Sigmoid colon (tissue), 7 donors: Measurements from ENCODE around the gene SELENOO. TPM values are rescaled to one million over a fixed set of nuclear protein-coding genes. Genes with fewer than 3 reads are reported as not detected.
A peak's percentile ranks its signal among the peaks of the same experiment; 100 is the strongest.

Source experiments
- DNase-seq: peaks from one replicate; pipeline ENCODE4 v3.0.0-alpha.2; 2019
- H3K27ac ChIP-seq, 4 donors: fragments of 200-600 bp; sonication (generic); one replicate each; pipeline ENCODE4 v1.5.1; 2016 to 2019; ENCODE audit warnings: mild to moderate bottlenecking in 1 of 4
- H3K27me3 ChIP-seq, 3 donors: fragments of 200-600 bp; sonication (generic); one replicate each; pipeline ENCODE4 v1.5.1; 2019; ENCODE audit warnings: mild to moderate bottlenecking in 1 of 3
- H3K36me3 ChIP-seq, 4 donors: fragments of 200-600 bp; sonication (generic); one replicate each; pipeline ENCODE4 v1.5.1; 2016 to 2019
- H3K4me1 ChIP-seq, 4 donors: fragments of 200-600 bp; sonication (generic); one replicate each; pipeline ENCODE4 v1.5.1; 2017 to 2019
- H3K4me3 ChIP-seq, 4 donors: fragments of 200-600 bp; sonication (generic); one replicate each; pipeline ENCODE4 v1.5.1; 2017 to 2019; ENCODE audit warnings: mild to moderate bottlenecking in 2 of 4, moderate library complexity in 1 of 4
- H3K9me3 ChIP-seq, 4 donors: fragments of 200-600 bp in 3 of 4; sonication (generic) in 3 of 4; one replicate each; pipeline versions ENCODE4 v1.5.1 to v1.6.1; 2013 to 2019
- EP300 ChIP-seq, 4 donors: sonication (generic); formaldehyde crosslinking; IDR thresholded peaks; one replicate each; pipeline ENCODE4 v1.6.1; 2017; ENCODE audit warnings: antibody characterized with exemption in 4 of 4
- POLR2A ChIP-seq, 2 donors: fragments of 450-650 bp; IDR thresholded peaks; one replicate each; pipeline ENCODE4 v1.6.1; 2016; ENCODE audit warnings: antibody characterized with exemption in 2 of 2, mild to moderate bottlenecking in 2 of 2, moderate library complexity in 2 of 2
- POLR2AphosphoS5 ChIP-seq, 4 donors: sonication (generic); formaldehyde crosslinking; IDR thresholded peaks; one replicate each; pipeline ENCODE4 v1.6.1; 2017; ENCODE audit warnings: antibody characterized with exemption in 4 of 4
- WGBS, 2 donors: extraction: QIAGEN DNeasy Blood & Tissue Kit; methylation state at CpG; one replicate each; pipeline ENCODE4 v1.1.7; 2013; 5-methylcytosine and 5-hydroxymethylcytosine counted together
- intact Hi-C: fragments of 100-400 bp; cut with DNase I; formaldehyde crosslinking; loops from one replicate; pipeline ENCODE4 v1.15.1; 2023
- polyA plus RNA-seq, 3 donors: library from polyadenylated mRNA; stranded (reverse); fragments of 200-250 nt; gene quantifications; one replicate each; pipeline ENCODE4 v1.2.3, GENCODE V29; 2013
- total RNA-seq, 4 donors: library from RNA; depleted of rRNA; stranded (reverse); fragments of >200 nt; gene quantifications; one replicate each; pipeline ENCODE4 v1.1.0, GENCODE V29; 2016
- TF ChIP-seq, protein P1 (sequence below), 4 experiments: fragments of 450-650 bp in 3 of 4; fragments of 200-600 bp in 1 of 4; IDR thresholded peaks; one replicate each; pipeline ENCODE4 v1.5.1; 2016 to 2019; ENCODE audit warnings: antibody characterized with exemption in 4 of 4, mild to moderate bottlenecking in 3 of 4, moderate library complexity in 2 of 4
- donor health status: healthy with polysubstance abuse.
- donor health status: Bipolar disorder and iron deficiency.
- donor health status: healthy.

Gene SELENOO
- total and polyA plus RNA-seq, 7 donors = 10.2 to 30.2 (median 17.9) TPM

DNA sequence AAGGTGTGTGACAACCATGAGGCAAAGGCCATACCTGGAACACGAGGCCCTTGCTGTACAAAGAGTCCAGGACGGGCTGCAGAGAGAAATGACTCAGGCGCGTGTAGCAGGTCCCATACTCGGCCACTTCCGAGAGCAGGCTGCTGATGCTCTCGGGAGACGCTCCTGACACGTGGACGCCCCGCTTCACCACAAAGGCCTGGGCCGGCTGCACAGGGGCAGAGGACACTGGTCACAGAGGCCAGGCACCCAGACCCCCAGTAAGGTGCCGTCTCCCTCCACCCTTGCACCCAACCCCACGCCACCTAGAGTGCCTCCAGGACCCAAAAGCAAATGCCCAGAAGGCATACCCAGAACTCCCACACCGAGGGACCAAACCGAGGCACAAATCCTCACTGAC lies 28.6 kb downstream of the SELENOO start:
- Histone ChIP-seq H3K36me3 (peaks cover 18 to 72% (median 41%) of the 10 kb centered on the region in 4 donors), H3K4me3 (no peak overlapping the region), H3K27me3 (no peaks in the 10 kb centered on the region), H3K9me3 (no peaks in the 10 kb centered on the region), H3K4me1 (no peaks in the 10 kb centered on the region), H3K27ac (no peak overlapping the region)
- intact Hi-C loops = no loop called here
- WGBS, 2 donors = 96% methylated on average over 16 of the region's 16 CpGs
- TF ChIP-seq EP300 (IDR thresholded peaks at IDR 0.05) (no peak), POLR2AphosphoS5 (IDR thresholded peaks at IDR 0.05) (no peak), POLR2A (IDR thresholded peaks at IDR 0.05) (no peak)
- TF ChIP-seq, protein P1, sequence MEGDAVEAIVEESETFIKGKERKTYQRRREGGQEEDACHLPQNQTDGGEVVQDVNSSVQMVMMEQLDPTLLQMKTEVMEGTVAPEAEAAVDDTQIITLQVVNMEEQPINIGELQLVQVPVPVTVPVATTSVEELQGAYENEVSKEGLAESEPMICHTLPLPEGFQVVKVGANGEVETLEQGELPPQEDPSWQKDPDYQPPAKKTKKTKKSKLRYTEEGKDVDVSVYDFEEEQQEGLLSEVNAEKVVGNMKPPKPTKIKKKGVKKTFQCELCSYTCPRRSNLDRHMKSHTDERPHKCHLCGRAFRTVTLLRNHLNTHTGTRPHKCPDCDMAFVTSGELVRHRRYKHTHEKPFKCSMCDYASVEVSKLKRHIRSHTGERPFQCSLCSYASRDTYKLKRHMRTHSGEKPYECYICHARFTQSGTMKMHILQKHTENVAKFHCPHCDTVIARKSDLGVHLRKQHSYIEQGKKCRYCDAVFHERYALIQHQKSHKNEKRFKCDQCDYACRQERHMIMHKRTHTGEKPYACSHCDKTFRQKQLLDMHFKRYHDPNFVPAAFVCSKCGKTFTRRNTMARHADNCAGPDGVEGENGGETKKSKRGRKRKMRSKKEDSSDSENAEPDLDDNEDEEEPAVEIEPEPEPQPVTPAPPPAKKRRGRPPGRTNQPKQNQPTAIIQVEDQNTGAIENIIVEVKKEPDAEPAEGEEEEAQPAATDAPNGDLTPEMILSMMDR (IDR thresholded peaks at IDR 0.05) = no peak
- peak; percentile 44 for DNase-seq

- TF ChIP-seq, protein P1 (IDR thresholded peaks at IDR 0.05) = no peak
- TF ChIP-seq POLR2AphosphoS5 (IDR thresholded peaks at IDR 0.05) (no peak), EP300 (IDR thresholded peaks at IDR 0.05) (no peak), POLR2A (IDR thresholded peaks at IDR 0.05) (no peak)
- H3K9me3 ChIP-seq = no peaks in the 10 kb centered on the region
- no peak overlapping the region for H3K4me3 ChIP-seq
- H3K4me1 ChIP-seq = no peaks in the 10 kb centered on the region
- no peak overlapping the region for H3K27ac ChIP-seq
- H3K36me3 ChIP-seq = peaks cover 4 to 54% (median 18%) of the 10 kb centered on the region in 4 donors
- peak; percentile 53 for DNase-seq
- intact Hi-C loops = no loop called here
- 95 to 96% methylated on average over 20 of the region's 20 CpGs for WGBS, 2 donors
- no peaks in the 10 kb centered on the region for H3K27me3 ChIP-seq
Observed at GRCh38 chr22:50232481-50233151, 31.8 kb downstream of the SELENOO start.

GRCh38 chr22:50233223-50233622 lies 32.4 kb downstream of the SELENOO start:
- H3K27ac ChIP-seq = no peak overlapping the region
- no peak for TF ChIP-seq POLR2AphosphoS5 (IDR thresholded peaks at IDR 0.05)
- TF ChIP-seq EP300 (IDR thresholded peaks at IDR 0.05) = no peak
- TF ChIP-seq POLR2A (IDR thresholded peaks at IDR 0.05) = no peak
- TF ChIP-seq, protein P1 (IDR thresholded peaks at IDR 0.05) = no peak
- intact Hi-C loops = no loop called here
- DNase-seq = peak; percentile 50
- H3K27me3 ChIP-seq = no peaks in the 10 kb centered on the region
- H3K4me3 ChIP-seq = no peak overlapping the region
- peaks cover 0 to 54% (median 15%) of the 10 kb centered on the region in 4 donors for H3K36me3 ChIP-seq
- 94% methylated on average over 18 of the region's 18 CpGs for whole genome bisulfite sequencing, 2 donors
- no peaks in the 10 kb centered on the region for H3K9me3 ChIP-seq
- H3K4me1 ChIP-seq = no peaks in the 10 kb centered on the region

GRCh38 chr22:50236731-50237409 lies 36.1 kb downstream of the SELENOO start:
- intact Hi-C loops = no loop called here
- Histone ChIP-seq H3K4me3 (no peak overlapping the region), H3K36me3 (peaks cover 6 to 54% (median 16%) of the 10 kb centered on the region in 4 donors), H3K27ac (no peak overlapping the region), H3K9me3 (no peaks in the 10 kb centered on the region), H3K4me1 (peaks cover 0 to 16% (median 11%) of the 10 kb centered on the region in 4 donors), H3K27me3 (no peaks in the 10 kb centered on the region)
- TF ChIP-seq EP300 (IDR thresholded peaks at IDR 0.05) = no peak
- TF ChIP-seq, protein P1 (IDR thresholded peaks at IDR 0.05) = no peak
- TF ChIP-seq POLR2AphosphoS5 (IDR thresholded peaks at IDR 0.05) = no peak
- TF ChIP-seq POLR2A (IDR thresholded peaks at IDR 0.05) = no peak
- DNase-seq = no peak
- WGBS, 2 donors = 69 to 70% methylated on average over 11 of the region's 11 CpGs
